ENCODE results near the gene SIL1.

The SIL1 gene

DNA sequence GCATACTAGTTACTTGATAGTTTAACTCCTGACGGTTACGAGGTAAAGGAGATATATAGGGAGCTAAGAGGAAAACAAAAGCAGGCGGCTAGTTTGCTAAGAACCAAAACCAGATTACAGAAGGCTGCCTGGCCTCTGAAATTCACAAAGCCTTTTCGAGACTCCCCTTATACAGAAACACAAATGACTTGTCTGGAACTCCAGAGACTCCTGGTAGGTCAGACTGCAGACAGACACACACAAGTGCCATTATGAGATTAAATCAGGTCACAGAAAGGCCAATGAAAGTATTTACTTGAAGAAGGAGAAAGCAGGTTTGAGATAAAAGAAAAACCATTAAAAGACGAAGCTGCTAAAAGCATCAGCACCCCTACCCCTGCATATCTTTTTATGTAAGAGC, 180.5 kb downstream of the SIL1 start:
- Histone ChIP-seq H3K4me1 (ENCODE audit: insufficient read depth, low read length, severe bottlenecking) (no peaks in the 10 kb centered on the region), H2AFZ (ENCODE audit: low read length) (no peak overlapping the region), H3K4me2 (ENCODE audit: low read length) (no peak overlapping the region), H3K36me3 (ENCODE audit: insufficient read depth, low read length) (peaks cover 4% of the 10 kb centered on the region; the same call in 1 of the 2 replicates), H3K9me3 (ENCODE audit: low read length) (no peaks in the 10 kb centered on the region), H3K79me2 (ENCODE audit: insufficient read depth, low read length) (no peaks in the 10 kb centered on the region), H3K4me3 (ENCODE audit: low read depth, low read length, poor library complexity, severe bottlenecking) (no peak overlapping the region), H3K27me3 (ENCODE audit: insufficient read depth, low read length) (no peaks in the 10 kb centered on the region), H3K9ac (ENCODE audit: low read length) (no peak overlapping the region), H4K20me1 (ENCODE audit: insufficient read depth, low read length) (no peaks in the 10 kb centered on the region), H3F3A (ENCODE audit: insufficient read depth, low read length) (no peaks in the 10 kb centered on the region), H3K9me2 (ENCODE audit: low read depth, low read length) (no peaks in the 10 kb centered on the region), H3K27ac (ENCODE audit: low read depth, low read length, poor library complexity, severe bottlenecking) (no peak overlapping the region)
- TF ChIP-seq EZH2 (IDR thresholded peaks at IDR 0.05; ENCODE audit: borderline replicate concordance, low read length) = no peak
- TF ChIP-seq, protein P1, sequence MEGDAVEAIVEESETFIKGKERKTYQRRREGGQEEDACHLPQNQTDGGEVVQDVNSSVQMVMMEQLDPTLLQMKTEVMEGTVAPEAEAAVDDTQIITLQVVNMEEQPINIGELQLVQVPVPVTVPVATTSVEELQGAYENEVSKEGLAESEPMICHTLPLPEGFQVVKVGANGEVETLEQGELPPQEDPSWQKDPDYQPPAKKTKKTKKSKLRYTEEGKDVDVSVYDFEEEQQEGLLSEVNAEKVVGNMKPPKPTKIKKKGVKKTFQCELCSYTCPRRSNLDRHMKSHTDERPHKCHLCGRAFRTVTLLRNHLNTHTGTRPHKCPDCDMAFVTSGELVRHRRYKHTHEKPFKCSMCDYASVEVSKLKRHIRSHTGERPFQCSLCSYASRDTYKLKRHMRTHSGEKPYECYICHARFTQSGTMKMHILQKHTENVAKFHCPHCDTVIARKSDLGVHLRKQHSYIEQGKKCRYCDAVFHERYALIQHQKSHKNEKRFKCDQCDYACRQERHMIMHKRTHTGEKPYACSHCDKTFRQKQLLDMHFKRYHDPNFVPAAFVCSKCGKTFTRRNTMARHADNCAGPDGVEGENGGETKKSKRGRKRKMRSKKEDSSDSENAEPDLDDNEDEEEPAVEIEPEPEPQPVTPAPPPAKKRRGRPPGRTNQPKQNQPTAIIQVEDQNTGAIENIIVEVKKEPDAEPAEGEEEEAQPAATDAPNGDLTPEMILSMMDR (IDR thresholded peaks at IDR 0.05; ENCODE audit: low read length) = no peak

GRCh38 chr5:139016186-139016585, 182.0 kb downstream of the SIL1 start:
- Histone ChIP-seq H3K9ac (ENCODE audit: low read length) (no peak overlapping the region), H3K4me2 (ENCODE audit: low read length) (no peak overlapping the region), H3K4me3 (ENCODE audit: low read depth, low read length, poor library complexity, severe bottlenecking) (no peak overlapping the region), H2AFZ (ENCODE audit: low read length) (no peak overlapping the region), H3K27ac (ENCODE audit: low read depth, low read length, poor library complexity, severe bottlenecking) (no peak overlapping the region), H3K79me2 (ENCODE audit: insufficient read depth, low read length) (no peaks in the 10 kb centered on the region), H4K20me1 (ENCODE audit: insufficient read depth, low read length) (no peaks in the 10 kb centered on the region), H3K36me3 (ENCODE audit: insufficient read depth, low read length) (peaks cover 4% of the 10 kb centered on the region; the same call in 1 of the 2 replicates), H3K9me3 (ENCODE audit: low read length) (no peaks in the 10 kb centered on the region), H3K27me3 (ENCODE audit: insufficient read depth, low read length) (no peaks in the 10 kb centered on the region), H3F3A (ENCODE audit: insufficient read depth, low read length) (no peaks in the 10 kb centered on the region), H3K9me2 (ENCODE audit: low read depth, low read length) (no peaks in the 10 kb centered on the region), H3K4me1 (ENCODE audit: insufficient read depth, low read length, severe bottlenecking) (no peaks in the 10 kb centered on the region)
- TF ChIP-seq, protein P1 (IDR thresholded peaks at IDR 0.05; ENCODE audit: low read length) = no peak
- TF ChIP-seq EZH2 (IDR thresholded peaks at IDR 0.05; ENCODE audit: borderline replicate concordance, low read length) = no peak

DNA sequence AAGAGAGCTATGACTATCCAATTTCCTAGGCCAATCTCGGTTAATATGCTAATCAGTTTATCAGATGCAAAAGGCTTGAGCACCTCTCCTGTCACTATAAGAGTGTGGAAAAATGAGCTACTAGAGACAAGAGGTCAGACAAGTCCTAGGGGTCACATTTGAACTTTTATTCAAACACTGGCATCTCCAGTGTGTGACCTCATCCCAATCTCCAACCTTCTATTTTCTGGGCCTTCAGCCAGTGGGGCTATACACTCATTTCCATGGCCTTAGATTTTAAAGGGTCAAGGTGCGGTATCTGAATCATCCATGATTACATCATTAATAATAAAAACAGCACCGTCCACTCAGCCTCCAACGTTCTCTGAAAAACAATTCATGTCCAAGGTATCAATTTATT, 183.4 kb downstream of the SIL1 start:
- Histone ChIP-seq H3K9ac (ENCODE audit: low read length) (no peak overlapping the region), H3K27me3 (ENCODE audit: insufficient read depth, low read length) (no peaks in the 10 kb centered on the region), H3K27ac (ENCODE audit: low read depth, low read length, poor library complexity, severe bottlenecking) (no peak overlapping the region), H3K9me3 (ENCODE audit: low read length) (no peaks in the 10 kb centered on the region), H3K9me2 (ENCODE audit: low read depth, low read length) (no peaks in the 10 kb centered on the region), H4K20me1 (ENCODE audit: insufficient read depth, low read length) (no peaks in the 10 kb centered on the region), H3K4me2 (ENCODE audit: low read length) (no peak overlapping the region), H3F3A (ENCODE audit: insufficient read depth, low read length) (no peaks in the 10 kb centered on the region), H3K36me3 (ENCODE audit: insufficient read depth, low read length) (peaks cover 4% of the 10 kb centered on the region; the same call in 1 of the 2 replicates), H3K79me2 (ENCODE audit: insufficient read depth, low read length) (no peaks in the 10 kb centered on the region), H2AFZ (ENCODE audit: low read length) (no peak overlapping the region), H3K4me1 (ENCODE audit: insufficient read depth, low read length, severe bottlenecking) (no peaks in the 10 kb centered on the region), H3K4me3 (ENCODE audit: low read depth, low read length, poor library complexity, severe bottlenecking) (no peak overlapping the region)
- TF ChIP-seq EZH2 (IDR thresholded peaks at IDR 0.05; ENCODE audit: borderline replicate concordance, low read length) = no peak
- TF ChIP-seq, protein P1 (IDR thresholded peaks at IDR 0.05; ENCODE audit: low read length) = no peak

Data from OCI-LY1 (cell line).